GM18519 (cell line): ENCODE data around the gene TMC6.
"Not testable (repeated sequence)": the region's sequence is repeated elsewhere in the genome, so short reads cannot be mapped to it uniquely, and the experiment has no call there.

Experiments used
- ATAC-seq: cut with Tn5 transposase; IDR thresholded peaks from one replicate; pipeline ENCODE4 v1.9.1; 2021; ENCODE audit warnings: mild to moderate bottlenecking, moderate library complexity; ENCODE audit not compliant: unreplicated experiment, low FRiP score

Gene TMC6

GRCh38 chr17:78128551-78129350 is at the start of gene TMC6:
TSS of gene TMC6 (minus strand) at chr17:78128755. CDS start at chr17:78126832, 1,923 bp downstream.
- no peak for ATAC-seq

GRCh38 chr17:78176548-78177025 is 48.0 kb upstream of the TMC6 start:
- ATAC-seq, result no peak

- ATAC-seq, result no peak
Observed at GRCh38 chr17:78175643-78175981, 47.1 kb upstream of the TMC6 start.

GRCh38 chr17:78174870-78175642 is 46.5 kb upstream of the TMC6 start:
- ATAC-seq, result no peak

GRCh38 chr17:78174346-78174869 is 45.9 kb upstream of the TMC6 start:
- ATAC-seq, result no peak

GRCh38 chr17:78173097-78173715 is 44.7 kb upstream of the TMC6 start:
- no peak for ATAC-seq

GRCh38 chr17:78172249-78173051 is 43.9 kb upstream of the TMC6 start:
- no peak for ATAC-seq

- ATAC-seq, result not testable (repeated sequence)
Observed at GRCh38 chr17:78171591-78172248, 43.2 kb upstream of the TMC6 start.

GRCh38 chr17:78170692-78171590 is 42.4 kb upstream of the TMC6 start:
- ATAC-seq, result no peak

- peak; percentile 4 for ATAC-seq
Observed at GRCh38 chr17:78168903-78169793, 40.6 kb upstream of the TMC6 start.

- peak; percentile 36 for ATAC-seq
Observed at GRCh38 chr17:78168242-78168902, 39.8 kb upstream of the TMC6 start, which contains the start of gene SYNGR2. TSS of gene SYNGR2 (plus strand) at chr17:78168581. CDS start at chr17:78168617, 36 bp downstream.

GRCh38 chr17:78166416-78166815 is 37.9 kb upstream of the TMC6 start:
- no peak for ATAC-seq

GRCh38 chr17:78164748-78165607 is 36.4 kb upstream of the TMC6 start:
- no peak for ATAC-seq

- ATAC-seq, result no peak
Observed at GRCh38 chr17:78163881-78164747, 35.6 kb upstream of the TMC6 start.

- ATAC-seq, result no peak
Observed at GRCh38 chr17:78159575-78160158, 31.1 kb upstream of the TMC6 start.
